Eye (tissue), 1 donor: ENCODE data around the gene ABCG2.

Source experiments
- DNase-seq: peaks from one replicate; pipeline ENCODE4 v3.0.0-alpha.2; 2015

Gene ABCG2

DNA sequence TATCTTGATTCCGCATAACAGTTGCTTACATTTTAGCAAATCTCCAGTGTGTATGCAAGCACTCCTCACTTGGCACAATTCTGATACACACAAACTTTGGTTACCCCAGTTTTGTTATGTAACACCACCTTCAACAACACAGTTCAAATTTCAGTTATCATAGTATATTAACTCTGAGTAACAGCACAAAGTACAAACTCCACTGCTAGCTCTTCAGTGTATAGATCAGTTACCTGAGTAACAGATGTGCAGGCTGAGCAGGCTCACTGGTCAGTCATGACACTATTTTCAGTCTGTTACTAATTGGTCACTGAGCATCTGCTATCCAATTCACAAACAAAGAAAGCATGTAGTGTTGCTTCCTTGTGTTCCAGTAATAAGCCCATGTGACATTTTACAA is 95.6 kb downstream of the ABCG2 start:
- DNase-seq = peak; percentile 8

DNA sequence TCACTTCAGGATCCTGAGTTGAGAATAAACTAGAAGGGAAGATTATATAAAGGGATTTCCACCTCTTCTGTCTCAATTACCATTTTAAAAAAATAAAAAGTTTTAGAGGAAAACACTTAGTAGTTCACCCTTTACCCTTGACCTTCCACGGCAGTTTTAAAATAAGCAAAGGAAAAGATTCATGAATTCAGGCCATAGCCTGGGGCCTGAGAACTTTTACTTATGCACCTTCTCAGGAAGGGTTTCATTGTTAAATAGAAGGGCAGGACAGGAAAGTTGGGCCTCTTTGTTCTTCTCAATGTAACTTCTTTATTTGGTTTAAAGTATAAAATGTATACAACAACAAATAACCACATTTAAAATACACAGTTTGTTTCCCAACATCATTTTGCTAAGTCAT is 96.1 kb downstream of the ABCG2 start:
- no peak for DNase-seq

DNA sequence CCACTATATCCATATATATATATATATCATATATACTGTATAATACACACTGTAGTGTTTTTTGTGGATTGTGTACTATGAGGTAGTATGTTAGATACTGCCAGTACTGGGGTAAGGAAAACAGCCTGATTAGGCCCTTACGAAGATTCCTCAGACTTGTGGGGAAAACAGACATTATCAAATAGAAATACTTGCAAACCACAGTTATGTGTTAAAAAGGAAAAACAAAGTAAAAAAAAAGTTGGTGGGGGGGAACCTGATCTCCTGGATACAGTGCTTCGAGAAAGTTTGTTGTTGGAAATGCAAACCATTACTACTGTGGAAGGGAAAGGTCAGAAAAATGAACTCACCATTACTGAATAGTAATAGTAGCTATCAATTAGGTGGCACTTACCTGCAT is 98.0 kb downstream of the ABCG2 start:
- DNase-seq = no peak

DNA sequence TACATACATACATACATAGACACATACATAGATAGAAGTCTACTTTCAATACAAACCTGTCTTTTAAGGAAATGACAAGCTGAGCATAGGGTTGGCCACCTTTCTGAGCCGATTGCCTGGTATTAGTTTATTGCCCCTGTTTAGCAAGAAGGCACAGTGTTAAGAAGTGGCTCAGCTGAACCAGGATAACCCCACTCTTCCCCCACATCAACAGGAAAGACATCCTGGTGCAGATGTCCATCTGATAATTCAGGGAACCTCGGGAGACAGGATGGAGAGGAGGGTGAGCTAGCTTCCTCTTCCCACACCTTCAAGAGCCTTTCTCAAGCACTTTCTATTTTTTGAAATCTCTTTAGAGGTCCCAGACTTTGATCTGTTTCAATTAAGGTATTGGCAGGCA is 98.7 kb downstream of the ABCG2 start:
- no peak for DNase-seq

DNA sequence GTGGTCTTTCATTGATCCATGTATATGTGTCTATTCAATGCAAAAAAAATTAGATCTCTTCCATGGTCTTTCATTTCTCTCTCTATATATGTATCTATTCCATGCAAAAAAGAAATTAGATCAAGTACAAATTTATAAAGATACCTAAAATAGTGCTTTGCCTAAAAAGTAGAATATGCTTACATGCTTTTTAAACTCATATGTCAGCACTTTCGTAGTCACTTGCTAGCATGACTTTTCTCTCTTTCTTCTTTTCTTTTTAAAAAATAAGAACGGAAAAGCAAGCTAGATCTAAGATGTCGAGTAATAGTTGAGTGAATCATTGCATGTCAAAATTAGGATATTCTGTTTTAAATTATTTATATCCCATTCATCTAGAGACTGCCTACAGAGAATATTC is 100.1 kb downstream of the ABCG2 start:
- no peak for DNase-seq

DNA sequence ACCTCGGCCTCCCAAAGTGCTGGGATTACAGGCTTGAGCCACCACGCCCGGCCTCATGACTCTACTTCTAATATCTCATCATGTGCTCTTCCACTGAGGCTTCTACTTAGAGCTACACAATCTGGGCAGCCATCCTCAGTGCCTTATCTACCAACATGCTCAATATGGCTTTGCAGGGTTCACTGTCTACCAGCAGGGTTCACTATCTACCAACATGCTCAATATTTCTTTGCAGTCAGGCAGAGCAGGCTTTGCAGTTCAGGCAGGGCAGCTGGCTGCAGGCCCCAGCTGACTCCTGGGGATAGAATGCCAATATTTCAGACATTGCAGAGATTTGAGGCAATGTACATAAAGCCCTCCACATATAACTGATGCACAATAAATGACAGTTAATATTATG is 103.5 kb downstream of the ABCG2 start:
- peak; percentile 9 for DNase-seq

DNA sequence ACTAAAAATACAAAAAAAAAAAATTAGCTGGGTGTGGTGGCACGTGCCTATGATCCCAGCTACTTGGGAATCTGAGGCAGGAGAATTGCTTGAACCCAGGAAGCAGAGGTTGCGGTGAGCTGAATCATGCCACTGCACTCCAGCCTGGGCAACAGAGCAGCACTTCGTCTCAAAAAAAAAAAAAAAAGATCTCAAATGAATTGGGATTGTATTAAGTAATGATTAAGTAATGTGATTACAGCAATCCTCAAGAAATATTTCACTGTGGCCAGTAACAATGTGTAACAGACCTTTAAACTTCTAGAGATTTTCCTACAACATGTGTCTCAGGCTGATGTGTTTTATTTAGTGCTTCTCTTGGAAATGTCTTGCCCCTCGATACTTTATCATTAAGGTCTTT is 104.2 kb downstream of the ABCG2 start:
- no peak for DNase-seq

DNA sequence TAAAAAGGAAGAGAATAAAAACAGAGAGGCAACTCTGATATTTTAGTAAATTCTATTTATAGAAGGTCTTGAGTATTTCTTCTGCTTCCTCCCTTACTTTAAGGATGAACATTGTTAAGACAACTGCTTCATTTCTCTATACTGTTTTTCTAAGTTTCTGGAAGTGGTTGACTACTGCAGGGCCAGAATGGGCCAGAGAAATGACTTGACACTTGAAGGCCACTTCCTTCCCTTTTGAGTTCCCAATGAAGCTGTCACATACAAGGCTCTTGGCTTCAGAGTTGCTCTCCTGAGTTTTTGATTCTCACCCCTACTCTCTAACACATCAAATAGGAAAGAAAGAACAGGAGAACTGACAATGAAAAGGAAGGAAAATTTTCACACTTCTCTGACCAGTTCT is 113.4 kb downstream of the ABCG2 start:
- DNase-seq = no peak

DNA sequence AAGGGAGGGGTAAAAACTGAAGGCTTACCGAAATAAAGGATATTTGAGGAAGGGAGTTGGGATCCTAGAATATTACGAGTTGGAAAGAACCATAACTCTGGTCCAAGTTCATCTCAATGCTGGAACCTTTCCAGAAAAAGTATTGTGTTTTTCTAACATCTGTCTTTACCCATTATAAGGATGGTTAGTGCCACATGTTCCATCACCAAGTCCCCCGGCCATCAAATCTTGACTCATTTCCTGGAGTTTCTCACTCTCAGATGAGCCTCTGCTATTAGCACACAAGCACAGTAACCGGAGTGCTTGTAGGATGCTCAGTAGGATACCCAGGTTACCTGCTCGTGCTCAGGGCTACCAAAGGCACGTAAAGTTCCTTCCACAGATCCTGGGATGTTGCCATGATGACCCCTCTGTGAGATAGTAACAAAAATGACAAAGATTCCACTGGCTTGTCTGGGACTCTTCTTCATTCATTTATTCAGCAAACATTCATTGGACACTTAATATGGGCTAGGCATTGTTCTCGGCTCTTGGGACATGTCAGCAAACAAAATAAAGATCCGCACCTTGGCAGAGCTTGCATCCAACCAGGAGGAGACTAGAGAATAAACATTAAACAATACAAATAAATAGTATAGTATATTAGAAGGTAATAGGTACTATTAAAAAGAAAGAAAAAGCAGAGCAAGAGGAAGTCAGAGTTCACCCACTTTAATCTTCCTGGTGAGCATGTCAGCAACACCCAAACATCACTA is 114.7 kb downstream of the ABCG2 start:
- DNase-seq = no peak

DNA sequence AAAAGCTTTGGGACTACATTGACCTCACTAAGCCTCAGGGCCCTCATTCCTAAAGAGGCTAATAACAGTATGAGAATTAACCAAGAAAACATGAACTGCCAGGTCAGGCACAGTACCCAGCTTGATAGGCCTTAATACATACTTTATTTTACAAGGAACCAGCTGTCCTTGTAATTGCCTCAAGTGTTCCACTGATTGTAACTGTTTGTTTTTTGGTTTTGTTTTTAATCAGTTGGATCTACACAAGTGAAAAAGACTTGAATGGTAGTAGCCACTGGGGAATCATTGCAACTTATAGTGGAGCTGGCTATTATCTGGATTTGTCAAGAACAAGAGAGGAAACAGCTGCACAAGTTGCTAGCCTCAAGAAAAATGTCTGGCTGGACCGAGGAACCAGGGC is 115.4 kb downstream of the ABCG2 start:
- DNase-seq = no peak

DNA sequence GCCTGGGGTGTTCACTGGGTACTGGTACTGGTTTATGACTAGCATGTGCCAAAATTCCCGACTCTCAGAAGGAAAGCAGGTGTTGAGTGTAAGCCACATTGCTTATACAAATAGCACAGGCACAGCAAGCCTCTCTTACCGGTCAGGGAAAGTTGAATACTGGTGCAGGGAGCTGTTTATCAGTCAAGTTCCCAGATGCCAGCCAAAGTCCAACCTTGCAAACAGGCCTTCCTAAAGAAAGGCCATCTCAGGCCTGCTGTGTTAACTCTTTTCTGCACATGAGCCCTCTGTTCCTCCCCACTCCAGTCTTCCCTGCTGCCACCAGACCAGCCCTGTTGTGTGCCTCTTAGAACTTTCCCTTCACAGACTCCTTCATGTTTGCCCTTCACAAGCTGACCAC is 116.8 kb downstream of the ABCG2 start:
- no peak for DNase-seq

DNA sequence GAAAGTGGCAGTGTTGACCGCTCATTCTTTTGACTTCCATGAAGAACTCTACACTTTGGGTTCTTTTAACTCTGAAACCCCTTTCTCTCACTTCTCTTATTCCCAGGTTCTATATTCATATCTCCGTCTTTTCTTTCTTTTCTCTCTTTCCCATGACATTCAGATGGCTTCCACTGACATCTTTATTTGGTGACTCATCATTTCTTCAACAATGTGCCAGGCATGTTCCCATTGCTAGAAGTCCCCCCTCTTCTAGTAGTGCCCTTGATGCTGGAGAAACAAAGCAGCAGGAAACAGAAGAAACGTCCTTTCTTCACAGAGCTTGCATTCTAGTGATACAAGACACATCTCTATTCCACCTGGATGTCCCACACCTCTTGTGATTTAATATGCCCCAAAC is 117.7 kb downstream of the ABCG2 start:
- no peak for DNase-seq
